ENCODE measurements around the gene ZBTB2.

ZBTB2 gene, protein sequence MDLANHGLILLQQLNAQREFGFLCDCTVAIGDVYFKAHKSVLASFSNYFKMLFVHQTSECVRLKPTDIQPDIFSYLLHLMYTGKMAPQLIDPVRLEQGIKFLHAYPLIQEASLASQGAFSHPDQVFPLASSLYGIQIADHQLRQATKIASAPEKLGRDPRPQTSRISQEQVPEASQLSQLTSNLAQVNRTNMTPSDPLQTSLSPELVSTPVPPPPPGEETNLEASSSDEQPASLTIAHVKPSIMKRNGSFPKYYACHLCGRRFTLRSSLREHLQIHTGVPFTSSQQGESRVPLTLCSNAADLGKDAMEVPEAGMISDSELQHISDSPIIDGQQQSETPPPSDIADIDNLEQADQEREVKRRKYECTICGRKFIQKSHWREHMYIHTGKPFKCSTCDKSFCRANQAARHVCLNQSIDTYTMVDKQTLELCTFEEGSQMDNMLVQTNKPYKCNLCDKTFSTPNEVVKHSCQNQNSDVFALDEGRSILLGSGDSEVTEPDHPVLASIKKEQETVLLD

DNA sequence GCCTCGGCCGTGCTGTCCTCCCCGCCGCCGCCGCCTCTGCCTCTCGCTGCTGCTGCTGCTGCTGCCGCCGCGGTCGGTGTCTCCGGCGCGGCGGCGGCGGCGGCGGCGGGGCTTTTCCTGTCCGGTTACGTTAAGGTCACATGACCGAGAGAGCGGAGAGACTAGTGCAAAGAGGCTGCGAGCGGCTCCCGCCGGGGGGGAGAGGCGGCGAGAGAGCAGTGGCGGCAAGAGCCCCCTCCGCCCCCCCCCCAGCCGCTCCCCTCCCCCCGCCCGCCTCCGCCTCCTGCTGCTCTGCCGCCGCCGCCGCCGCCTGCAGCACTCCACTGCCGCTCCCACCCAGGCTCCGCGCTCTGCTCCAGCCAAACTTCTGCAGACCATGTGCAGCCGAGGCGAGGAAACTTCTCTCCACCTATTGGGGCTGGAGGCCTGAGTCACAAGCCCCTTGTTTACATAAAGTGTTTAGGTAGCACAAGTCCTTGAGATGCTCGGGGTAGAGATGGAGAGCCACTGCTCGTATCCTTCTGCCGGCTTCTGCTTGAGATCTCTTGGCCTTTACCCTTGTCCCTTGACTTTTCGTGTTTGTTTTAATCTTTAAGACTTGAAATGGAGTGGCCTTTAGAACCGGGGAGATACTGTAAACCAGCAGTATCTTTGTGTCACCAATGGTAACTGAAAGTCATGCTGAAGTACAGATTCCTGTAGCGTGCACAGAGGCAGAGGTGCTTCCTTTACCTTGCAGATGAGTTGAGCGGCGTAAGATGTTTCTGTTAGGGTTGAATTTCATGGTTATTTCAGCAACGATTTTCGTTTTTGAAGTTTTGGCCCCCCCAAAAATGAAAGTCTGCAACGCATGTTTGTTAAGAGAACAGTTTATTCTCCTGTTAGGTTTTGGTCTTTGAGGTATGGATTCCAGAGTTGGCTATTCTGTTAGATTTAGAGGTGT is at the start of gene ZBTB2:
Gene ZBTB2, minus strand, starts transcription at position 89 of the 943 bp plus-strand sequence. CDS start 17,922 bp downstream, outside the sequence.
- DNase-seq = no peak

DNA sequence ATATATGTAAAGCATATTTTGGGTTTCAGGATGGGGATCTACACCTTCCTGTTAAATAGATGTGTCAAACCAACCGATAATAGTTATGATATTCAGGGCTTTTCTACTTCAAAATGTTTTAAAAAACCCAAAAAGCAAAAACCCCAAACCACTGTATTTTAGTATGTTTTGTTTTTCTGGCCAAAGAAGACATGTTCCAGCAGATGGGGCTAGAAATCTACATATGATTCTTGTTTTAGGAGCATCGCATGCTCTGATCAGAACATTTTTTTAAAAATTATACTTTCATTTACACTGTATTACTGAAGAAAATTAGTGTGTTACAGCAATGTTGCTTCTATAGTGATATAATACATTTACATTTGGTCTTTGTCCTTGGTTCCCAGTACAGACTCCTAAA is 49.6 kb upstream of the ZBTB2 start:
- DNase-seq = no peak

DNA sequence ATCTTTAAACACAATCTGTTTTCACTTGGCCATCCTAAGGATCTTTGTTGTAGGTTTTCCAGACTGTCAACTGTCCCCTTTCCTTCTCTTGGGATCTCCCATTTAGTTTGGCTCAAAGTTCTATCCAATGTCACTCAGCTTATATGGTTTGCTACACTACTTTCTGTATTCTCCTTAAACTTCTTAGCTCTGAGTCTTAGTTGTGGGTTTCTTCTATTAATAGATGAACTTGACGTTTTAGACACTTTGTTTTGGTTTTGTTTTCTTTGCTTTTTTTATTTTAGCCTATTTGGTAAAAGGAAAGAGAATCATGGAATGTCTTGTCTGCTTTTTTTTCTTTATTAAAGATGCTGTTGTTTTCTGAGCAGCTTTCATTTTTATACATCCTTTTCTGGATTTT is 49.1 kb upstream of the ZBTB2 start:
- no peak for DNase-seq

DNA sequence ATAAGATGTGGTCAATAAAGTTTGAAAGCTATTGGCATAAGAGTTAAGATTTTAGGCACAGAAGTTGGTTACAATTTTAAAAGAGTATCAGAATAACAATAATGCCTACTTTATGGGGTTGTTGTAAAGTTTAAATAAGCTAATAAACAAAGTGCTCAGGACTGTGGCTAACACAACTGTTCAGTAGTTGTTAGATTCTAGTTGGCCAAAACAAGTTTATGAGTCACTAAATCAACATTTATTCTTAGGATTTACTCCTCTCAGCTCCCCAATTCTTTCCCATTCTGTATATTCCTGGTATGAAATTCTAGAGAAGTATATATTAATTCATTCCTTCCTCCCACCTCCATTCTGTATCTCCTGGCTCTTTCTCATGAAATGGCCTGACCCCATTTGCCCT is 46.0 kb upstream of the ZBTB2 start:
- DNase-seq = no peak

DNA sequence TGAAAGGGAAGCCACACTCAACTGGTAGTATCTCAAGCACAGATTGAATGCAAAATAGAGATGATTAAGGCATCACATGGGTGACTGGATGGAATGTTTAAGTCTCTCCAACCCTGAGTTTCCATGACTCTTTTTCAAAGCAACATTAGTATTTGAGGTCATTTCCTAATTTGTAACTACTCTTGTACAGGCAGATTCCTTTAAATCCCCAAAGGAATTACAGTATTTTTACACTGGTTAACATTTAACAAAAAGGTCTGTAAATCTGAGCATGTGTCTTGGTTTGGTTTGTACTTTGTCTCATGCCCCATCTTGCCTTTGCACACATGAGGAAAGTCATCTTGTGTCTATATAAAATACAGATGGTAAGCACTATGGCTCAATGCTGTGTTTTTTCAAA is 45.4 kb upstream of the ZBTB2 start:
- no peak for DNase-seq

DNA sequence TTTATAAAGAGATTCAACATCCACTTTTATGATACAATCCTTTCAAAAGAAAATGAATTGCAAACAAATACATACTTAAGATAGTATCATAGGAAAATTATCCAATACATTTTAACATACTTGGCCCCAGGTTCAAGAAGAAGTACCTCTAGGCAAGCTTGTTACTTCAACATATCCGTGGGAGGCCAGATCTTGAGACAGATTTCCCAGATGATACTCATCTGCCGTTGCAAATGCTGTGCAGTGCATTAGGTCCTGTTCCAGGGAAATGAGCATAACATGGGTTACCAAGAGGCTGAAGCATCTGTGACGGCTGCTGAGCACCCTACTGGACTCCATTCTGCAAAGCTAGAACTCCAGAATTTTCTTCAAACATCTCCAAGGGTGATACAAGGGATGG is 44.9 kb upstream of the ZBTB2 start:
- no peak for DNase-seq

DNA sequence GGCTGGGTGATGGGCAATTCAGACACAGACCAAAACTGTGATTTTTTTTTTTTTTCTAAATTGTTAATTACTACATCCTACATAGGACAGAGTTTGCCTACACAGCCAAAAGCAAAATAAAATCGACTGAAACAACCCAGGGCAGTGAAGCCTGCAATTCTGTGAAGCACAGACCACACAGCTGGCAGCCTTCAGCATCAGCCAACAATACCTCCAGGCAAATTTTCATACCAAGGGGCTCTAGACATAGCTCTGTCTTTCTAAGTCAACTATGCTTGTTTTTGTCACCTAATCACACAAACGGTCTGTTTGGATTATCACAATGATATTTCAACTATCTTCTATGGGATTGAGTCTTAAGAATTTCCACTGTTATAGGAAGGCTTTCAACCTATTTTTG is 43.0 kb upstream of the ZBTB2 start:
- no peak for DNase-seq

DNA sequence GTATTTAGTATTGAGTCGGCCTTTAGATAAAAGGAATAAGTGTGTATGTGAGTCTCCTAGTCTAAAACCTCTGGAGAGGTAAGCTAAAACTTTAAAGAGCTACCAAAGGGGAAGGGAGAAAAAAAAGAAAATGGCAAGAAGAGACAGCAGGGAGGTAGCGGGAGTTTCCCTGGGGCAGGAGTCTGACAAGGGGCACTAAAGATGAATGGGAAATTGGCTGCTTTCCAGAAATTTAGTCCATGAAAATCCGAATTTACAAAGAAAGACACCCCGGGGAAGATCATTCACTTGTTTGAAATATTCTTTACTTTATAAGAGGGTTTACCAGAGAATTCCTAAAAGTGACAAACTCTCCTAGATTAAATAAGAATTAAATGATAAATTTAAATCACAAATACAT is 41.3 kb upstream of the ZBTB2 start:
- no peak for DNase-seq

DNA sequence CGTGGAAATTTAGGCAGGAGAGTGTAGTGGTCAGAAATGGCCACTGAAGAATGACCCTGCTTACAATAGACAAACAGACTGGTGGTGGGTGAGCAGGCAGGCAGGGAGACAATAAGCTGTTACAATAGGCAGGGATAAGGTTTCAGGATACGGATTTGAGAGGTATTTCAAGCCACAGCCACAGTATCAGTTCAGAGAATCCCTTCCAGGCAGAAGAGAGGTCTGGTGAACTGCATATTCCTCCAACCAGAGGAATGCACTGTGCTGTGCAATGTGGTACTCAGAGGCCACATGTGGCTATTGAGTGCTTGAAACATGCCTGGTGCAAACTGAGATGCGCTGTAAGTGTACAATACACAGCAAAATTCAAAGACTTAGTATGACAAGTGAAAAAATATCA is 40.0 kb upstream of the ZBTB2 start:
- DNase-seq = no peak

DNA sequence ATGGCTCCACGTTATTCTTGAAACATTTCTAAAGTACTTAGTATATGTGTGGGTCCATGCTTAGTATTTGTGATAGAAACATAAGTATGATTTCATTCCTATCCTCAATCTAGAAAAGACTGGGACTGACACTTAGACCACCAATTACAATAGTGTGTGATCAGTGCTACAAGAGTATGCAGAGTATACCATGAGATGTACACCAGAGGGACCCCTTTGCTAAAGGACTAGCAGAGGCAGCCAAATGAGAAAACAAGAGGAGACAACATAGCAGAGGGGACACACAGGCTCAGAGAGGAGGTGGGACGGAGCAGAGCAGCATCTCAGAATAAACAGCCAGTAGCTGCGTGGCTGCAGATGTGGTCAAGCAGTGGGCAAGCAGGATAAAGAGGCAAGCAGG is 39.5 kb upstream of the ZBTB2 start:
- DNase-seq = no peak

DNA sequence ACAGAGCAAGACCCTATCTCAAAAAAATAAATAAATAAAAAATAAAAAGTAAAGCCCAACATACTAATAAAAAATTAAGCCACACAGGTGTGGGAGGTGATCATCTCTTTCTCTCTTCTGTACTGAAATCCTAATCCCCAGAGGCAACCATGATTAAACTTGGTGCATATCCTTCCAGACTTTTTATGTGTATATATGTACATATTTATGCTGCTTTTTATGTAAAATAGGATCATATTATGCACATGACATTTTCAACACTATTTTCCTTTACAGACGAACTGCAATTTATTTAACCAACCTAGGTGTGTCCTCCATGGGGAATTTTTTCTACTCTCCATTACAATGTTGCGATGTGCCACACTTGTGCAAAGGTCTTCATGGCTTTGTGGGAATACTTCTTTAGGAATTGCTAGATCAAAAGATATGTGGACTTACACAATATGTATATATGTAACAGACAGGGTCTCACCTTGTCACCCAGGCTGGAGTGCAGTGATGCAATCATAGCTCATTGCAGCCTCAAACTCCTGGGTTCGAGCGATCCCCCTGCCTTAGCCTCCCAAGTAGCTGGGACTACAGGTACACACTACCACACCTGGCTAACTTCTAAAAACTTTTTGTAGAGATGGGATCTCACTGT is 36.9 kb upstream of the ZBTB2 start:
- DNase-seq = no peak

DNA sequence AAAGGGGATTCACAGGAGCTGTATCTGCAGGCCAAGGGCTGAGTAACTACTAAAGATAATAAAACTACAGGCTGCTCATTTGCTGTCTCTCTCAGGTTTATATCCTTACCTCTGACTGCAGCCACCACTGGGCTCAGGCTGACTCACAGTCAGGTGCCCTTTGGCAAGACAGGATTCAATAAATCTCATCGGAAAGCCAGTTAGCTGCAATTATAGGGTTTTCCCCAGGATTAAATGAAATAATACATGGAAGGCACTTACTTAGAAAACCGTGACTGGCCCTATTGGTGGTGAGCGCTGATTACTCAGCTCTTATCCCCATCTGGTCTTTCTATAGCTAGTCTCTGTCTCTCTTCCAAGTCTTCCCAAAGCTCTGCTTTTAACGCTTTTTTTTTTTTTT is 34.2 kb upstream of the ZBTB2 start:
- DNase-seq = no peak

DNA sequence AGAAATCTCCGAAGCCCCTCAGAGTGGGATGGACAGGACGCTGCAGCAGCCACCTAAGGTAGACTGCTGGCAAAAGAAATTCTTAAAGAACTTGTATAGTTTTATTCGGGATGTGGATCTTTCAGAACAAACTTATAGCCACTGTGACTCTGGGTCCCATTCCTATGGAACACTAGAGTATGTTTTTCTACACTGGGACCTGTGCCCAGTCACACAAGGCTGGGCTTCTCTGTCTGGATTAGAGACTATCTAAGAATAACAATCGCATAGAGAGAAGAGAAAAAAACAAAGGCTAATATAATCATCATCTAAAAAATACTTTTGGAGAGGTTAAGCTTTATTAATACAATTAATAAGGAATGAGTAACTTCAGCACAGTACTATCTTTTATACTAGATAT is 31.6 kb upstream of the ZBTB2 start:
- no peak for DNase-seq

DNA sequence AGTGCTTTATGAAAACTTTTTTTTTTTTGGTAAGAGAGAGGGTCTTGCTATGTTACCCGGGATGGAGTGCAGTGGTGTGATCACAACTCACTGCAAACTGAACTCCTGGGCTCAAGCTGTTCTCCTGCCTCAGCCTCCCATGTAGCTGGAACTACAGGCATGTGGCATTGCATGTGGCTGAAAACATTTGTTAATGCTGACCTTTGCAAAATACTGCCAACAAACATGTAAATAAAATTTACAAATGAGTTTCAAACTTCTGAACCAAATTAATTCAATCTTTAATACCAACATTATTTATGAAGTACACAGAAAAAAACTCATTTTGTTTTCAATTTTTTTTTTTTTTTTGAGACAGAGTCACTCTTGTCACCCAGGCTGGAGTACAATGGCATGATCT is 26.1 kb upstream of the ZBTB2 start:
- DNase-seq = no peak

DNA sequence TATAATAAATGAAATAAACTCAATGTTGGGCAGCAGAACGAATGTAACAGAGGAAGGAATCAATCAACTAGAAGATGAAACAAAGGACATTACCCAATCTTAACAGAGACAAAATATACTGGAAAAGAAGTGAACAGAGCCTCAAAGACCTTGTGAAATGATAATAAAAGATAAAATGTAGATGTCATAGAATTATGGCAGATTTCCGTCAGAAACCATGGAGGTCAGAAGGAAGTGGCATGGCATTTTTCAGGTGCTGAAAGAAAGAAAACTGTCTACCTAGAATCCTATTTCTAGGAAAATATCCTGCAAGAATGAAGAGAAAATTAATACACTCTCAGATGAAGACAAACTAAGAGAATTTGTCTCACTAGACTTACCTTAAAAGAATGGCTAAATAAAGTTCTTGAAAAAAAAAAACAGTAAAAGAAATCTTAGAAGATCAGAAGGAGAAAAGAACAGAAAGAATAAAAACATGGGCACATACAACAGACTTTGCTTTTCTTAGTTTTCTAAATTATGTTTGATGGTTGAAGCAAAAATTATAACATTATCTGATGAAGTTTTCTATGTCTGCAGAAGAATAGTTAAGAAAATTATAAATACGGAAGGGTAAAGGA is 23.4 kb upstream of the ZBTB2 start:
- no peak for DNase-seq

DNA sequence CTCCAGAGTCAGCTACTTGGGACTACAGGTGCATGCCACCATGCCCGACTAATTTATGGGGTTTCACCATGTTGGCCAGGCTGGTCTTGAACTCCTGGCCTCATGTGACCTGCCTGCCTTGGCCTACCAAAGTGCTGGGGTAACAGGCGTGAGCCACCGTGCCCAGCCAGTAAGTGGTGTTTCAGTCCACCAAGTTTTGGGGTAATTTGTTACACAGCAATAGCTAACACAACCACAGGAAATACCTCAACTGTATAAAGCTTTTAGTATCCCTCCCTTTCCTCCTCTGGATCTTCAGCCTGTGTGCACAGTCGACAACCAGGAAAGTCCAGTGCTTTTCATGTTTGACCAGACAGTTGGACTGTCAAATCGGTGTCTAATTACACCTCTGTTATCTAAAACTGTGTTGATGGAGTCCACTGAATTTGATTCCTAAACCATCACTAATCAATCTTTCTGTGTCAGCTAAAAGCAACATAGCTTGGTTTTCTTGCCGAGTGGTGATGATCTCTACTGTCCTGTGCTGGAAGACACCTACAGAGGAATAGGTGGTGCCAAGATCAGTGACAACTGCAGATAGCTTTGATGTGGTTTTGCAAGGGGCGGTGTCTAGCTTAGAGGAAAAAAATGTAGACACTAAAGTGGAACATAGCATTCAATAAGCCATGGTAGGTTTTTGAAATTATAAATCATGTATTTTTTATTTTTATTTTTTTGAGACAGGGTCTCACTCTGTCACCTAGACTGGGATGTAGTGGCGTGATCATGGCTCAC is 22.2 kb upstream of the ZBTB2 start:
- no peak for DNase-seq

DNA sequence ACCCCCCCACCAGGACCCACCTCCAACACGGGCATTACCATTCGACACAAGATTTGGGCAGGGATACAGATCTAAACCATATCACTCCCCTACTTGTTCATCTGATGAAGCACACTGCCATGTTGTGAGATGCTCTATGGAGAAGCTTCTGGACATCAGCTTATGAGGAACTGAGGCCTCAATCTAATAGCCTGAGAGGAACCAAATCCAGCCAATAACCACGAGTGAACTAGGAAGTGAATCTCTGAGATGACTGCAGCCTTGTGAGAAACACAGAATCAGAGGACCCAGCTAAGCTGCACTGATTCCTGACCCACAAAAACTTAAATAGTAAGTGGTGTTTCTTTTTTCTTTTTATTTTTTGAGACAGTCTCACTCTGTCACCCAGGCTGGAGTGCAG is 21.6 kb upstream of the ZBTB2 start:
- no peak for DNase-seq

DNA sequence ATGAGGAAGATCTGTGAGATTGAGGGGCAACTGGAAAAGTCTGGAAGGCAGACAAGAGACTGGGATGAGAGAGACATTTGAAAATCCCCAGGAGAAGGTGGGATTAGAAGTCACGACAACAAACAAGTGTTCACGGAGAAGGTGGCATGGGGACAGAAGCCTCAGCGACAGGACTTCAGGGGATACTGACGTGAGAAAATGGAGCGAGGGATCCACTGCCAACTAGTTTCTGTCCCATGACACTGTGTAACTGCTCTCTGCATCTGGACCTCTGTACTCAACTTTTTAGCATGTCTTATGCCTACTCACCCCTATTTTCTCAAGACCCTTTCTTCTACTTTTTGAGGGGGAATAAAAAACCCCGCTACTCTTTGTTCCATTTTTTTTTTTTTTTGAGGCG is 18.3 kb upstream of the ZBTB2 start:
- DNase-seq = no peak

DNA sequence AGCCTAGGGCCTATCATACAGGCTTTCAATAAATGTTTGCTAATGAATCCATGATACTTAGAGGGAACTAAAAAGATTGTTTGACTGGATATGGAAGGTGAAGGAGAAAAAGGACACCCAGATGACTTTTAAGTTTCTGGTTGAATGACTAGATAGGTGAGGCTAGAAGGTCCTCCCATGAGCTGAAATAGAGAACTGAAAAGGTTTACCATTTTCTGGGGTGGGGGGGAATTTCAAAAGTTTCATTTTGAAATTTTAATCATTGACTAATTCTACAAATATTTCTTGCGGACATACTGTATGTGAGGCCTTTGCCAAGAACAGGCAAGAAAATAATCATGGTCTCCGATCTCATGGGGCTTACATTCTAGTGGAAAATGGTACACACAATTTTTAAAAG is 17.9 kb upstream of the ZBTB2 start:
- no peak for DNase-seq

DNA sequence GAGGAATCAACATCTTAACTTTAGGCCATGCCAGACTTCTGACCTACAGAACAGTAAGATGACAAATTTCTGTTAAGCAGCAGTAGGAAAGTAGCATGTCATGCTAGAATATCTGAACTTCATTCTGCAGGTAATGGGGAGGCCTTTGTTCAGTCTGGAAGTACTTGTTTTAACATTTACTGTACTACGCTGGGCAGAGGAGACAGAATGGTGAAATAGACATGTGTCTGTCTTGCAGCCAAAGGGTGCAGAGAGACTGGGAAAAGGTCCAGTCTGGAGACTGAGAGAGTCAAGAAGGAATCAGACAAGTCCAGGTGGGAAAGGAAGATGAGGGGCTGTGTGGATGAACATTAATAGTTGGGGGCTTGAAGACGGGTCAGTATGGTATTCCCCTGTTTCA is 17.5 kb upstream of the ZBTB2 start:
- DNase-seq = no peak

DNA sequence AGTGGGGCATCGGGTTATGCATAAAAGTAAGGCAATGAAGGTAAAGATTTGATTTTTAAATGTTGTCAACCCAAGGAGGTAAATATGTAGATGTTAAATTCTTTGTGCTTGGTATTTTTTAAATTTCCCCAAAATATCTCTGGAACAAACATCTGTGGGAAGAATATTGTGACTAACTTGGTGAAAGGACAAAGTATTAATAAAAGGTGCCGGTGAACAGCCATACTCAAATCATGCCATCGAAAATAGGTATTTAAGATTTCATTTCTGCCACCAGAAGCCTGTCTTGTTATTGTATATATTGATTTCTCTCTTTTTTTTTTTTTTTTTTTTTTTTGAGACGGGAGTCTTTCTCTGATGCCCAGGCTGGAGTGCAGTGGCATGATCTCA is 12.6 kb upstream of the ZBTB2 start:
- DNase-seq = no peak

DNA sequence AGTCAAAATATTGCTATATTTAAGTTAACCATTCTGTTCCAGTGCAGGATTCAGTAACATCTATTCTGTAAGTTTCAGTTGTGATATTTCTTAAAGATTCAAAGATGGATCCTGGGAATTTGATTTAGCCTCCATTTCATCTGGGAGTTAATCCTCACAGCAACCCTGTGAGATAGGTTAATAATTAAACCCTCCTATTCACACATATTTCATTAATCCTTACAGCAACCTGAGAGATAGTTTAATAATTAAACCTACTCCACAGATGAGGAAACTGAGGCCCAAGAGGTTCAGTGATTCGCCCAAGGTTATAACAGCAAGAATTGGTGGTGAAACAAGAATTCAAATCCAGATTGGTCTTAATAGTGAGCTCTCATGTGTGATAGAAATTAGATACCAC is 10.9 kb upstream of the ZBTB2 start:
- no peak for DNase-seq

Measured in NCI-H1417 treated with DMSO at 0.1 percent for 48 hours (cell line).